ENCODE results near the gene NQO1. TPM values are rescaled to one million over a fixed set of nuclear protein-coding genes. Genes with fewer than 3 reads are reported as not detected.

The NQO1 gene
- total RNA-seq, result 138 and 288 TPM in 2 replicates

DNA sequence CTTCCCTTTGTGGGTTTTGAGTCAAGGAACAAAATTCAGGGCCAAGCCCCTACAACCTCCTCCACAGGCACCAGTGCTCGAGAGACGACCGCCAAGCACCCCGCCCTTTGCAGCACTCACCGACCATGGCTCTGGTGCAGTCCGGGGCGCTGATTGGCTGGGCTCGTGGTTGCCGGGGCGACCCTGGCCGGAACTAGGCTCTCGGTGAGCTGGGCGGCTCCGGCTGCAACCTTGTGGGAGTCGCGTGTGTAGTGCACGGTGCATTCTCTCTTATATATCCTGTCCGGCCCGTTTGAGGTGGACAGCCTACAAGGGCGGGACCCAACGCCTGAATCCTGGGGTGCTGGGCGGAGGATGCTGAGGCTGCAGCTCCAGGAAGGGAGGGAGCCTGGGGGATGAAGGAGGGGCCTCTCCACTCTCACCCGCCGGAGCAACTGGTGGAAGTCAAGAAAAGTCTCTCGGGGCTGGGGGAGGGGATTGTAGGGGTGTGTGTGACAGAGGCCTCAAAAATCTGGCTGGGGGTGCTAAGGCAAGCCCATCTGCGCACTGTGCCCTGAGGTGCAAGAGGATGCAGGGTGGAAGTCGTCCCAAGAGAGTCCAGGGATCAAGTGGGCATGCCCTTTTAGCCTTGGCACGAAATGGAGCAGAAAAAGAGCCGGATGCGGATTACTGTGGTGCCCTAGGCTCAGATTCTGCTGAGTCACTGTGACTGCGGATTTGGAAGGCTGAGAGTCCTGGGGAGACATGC is at the start of gene NQO1:
Gene NQO1 (minus strand): TSS at position 248 of the 748 bp plus-strand sequence. CDS start 121 bp downstream, at position 127.

GRCh38 chr16:69761983-69762813 is 35.8 kb upstream of the NQO1 start, which contains the start of gene WWP2:
TSS of gene WWP2 (plus strand) at chr16:69762332. CDS start at chr16:69787011, 24,679 bp downstream.

DNA sequence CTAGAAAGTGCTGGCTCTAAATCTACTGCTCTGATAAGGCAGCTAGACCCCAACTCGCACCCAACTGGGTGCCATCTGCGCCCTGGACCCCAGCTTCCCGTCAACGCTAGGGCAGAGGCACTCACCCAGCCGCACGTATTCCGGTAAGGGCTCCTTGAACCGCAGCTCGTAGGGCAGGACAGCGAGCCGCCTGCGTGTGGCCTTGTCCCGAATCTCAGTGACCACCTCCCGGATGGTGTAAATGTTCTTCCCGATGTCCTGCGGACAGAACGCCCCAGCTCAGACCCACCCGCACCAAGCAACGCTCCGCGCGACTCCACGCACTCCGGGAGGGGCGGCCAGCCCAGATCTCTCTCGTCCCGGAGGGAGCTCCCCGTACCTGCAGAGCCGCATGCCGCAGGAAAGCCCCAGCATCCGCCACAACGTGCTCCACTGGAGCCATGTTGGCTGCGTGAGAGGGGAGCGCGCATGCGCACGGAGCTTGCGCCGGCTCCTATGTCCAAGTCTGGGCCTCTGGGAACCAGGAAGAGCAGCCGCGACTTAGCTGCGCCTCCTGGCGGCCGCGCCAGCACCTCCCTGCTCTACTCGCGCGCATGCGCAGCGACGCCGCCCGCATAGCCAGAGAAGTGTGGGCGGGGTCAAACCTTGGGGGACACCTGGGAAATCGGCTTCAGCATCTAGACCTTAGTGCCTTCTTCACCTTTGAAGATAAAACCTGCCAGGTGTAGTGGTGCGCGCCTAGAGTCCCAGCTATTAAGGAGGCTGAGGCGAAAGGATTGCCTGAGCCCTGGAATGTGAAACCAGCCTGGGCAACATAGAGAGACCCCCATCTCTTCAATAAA is 28.3 kb upstream of the NQO1 start, which contains the start of gene NOB1:
Gene NOB1 (minus strand): TSS at position 458 of the 842 bp plus-strand sequence. CDS start 16 bp downstream, at position 442.

Other genes with a start within 250 kb of the NQO1 start
- 9.9 and 11.5 TPM in 2 replicates for gene NFAT5, start 160.6 kb downstream of the NQO1 start, total RNA-seq
- 20.5 and 26.6 TPM in 2 replicates for gene NOB1, start 28.4 kb upstream of the NQO1 start, total RNA-seq
- gene WWP2, start 35.8 kb upstream of the NQO1 start, total RNA-seq, result 12.3 and 12.4 TPM in 2 replicates
- gene CLEC18A, start 224.8 kb upstream of the NQO1 start, total RNA-seq, result under 0.01 and 1.2 TPM in 2 replicates

Data from tracheal epithelial cell (primary cell).